Right atrium auricular region (tissue), 2 donors: Measurements from ENCODE around the gene MEIOB. TPM values are rescaled to one million over a fixed set of nuclear protein-coding genes. Genes with fewer than 3 reads are reported as not detected.
A peak's percentile ranks its signal among the peaks of the same experiment; 100 is the strongest.

ENCODE experiments used
- DNase-seq: peaks from one replicate; pipeline ENCODE4 v3.0.0-alpha.2; 2019; ENCODE audit warnings: low spot score
- H3K27ac ChIP-seq, 2 donors: fragments of 200-600 bp; sonication (generic); 1 replicate in 1 of 2; 2 replicates in 1 of 2; pipeline ENCODE4 v1.5.1; 2016 to 2019
- H3K27me3 ChIP-seq, 2 donors: fragments of 200-600 bp; sonication (generic); one replicate each; pipeline versions ENCODE4 v1.5.1 to v1.6.0; 2017 to 2019
- H3K36me3 ChIP-seq: fragments of 200-600 bp; sonication (generic); one replicate; pipeline ENCODE4 v1.5.1; 2016
- H3K4me1 ChIP-seq, 2 donors: fragments of 200-600 bp; sonication (generic); one replicate each; pipeline versions ENCODE4 v1.5.1 to v1.6.0; 2017 to 2019
- H3K4me3 ChIP-seq, 2 donors: fragments of 200-600 bp; sonication (generic); 1 replicate in 1 of 2; 2 replicates in 1 of 2; pipeline ENCODE4 v1.5.1; 2017 to 2019; ENCODE audit warnings: mild to moderate bottlenecking in 1 of 2, moderate library complexity in 1 of 2
- H3K9me3 ChIP-seq, 2 donors: fragments of 200-600 bp; sonication (generic); one replicate each; pipeline ENCODE4 v1.5.1; 2019
- total RNA-seq, 2 donors: library from RNA; depleted of rRNA; stranded (reverse); fragments of >200 nt; gene quantifications; one replicate each; pipeline ENCODE4 v1.1.0, GENCODE V29; 2016
- TF ChIP-seq, protein P1 (sequence below), 2 donors: fragments of 200-600 bp; sonication (generic); IDR thresholded peaks; one replicate each; pipeline ENCODE4 v1.5.1; 2019; ENCODE audit warnings: antibody characterized with exemption in 2 of 2

The MEIOB gene
- total RNA-seq, 2 donors from 2014 or later = not detected

- no peaks in the 10 kb centered on the region for H3K27me3 ChIP-seq
- no peaks in the 10 kb centered on the region for H3K9me3 ChIP-seq
- peaks cover 8% of the 10 kb centered on the region for H3K36me3 ChIP-seq
- H3K27ac ChIP-seq = peak within 1 kb of the TSS; percentile 89 to 92
- H3K4me3 ChIP-seq = peak within 1 kb of the TSS; percentile 77 to 94
- peak; percentile 96 for DNase-seq
- H3K4me1 ChIP-seq = peaks cover 0 to 42% of the 10 kb centered on the region in 2 donors
- TF ChIP-seq, protein P1, sequence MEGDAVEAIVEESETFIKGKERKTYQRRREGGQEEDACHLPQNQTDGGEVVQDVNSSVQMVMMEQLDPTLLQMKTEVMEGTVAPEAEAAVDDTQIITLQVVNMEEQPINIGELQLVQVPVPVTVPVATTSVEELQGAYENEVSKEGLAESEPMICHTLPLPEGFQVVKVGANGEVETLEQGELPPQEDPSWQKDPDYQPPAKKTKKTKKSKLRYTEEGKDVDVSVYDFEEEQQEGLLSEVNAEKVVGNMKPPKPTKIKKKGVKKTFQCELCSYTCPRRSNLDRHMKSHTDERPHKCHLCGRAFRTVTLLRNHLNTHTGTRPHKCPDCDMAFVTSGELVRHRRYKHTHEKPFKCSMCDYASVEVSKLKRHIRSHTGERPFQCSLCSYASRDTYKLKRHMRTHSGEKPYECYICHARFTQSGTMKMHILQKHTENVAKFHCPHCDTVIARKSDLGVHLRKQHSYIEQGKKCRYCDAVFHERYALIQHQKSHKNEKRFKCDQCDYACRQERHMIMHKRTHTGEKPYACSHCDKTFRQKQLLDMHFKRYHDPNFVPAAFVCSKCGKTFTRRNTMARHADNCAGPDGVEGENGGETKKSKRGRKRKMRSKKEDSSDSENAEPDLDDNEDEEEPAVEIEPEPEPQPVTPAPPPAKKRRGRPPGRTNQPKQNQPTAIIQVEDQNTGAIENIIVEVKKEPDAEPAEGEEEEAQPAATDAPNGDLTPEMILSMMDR (IDR thresholded peaks at IDR 0.05) = no peak
Measured at GRCh38 chr16:1826691-1827573, 45.0 kb downstream of the MEIOB start, which contains the start of the genes FAHD1 and HAGH. Gene FAHD1 (plus strand): TSS chr16:1827206. CDS start chr16:1827239, 33 bp downstream. Gene HAGH (minus strand): TSS chr16:1826825. CDS start chr16:1826787, 38 bp downstream.

DNA sequence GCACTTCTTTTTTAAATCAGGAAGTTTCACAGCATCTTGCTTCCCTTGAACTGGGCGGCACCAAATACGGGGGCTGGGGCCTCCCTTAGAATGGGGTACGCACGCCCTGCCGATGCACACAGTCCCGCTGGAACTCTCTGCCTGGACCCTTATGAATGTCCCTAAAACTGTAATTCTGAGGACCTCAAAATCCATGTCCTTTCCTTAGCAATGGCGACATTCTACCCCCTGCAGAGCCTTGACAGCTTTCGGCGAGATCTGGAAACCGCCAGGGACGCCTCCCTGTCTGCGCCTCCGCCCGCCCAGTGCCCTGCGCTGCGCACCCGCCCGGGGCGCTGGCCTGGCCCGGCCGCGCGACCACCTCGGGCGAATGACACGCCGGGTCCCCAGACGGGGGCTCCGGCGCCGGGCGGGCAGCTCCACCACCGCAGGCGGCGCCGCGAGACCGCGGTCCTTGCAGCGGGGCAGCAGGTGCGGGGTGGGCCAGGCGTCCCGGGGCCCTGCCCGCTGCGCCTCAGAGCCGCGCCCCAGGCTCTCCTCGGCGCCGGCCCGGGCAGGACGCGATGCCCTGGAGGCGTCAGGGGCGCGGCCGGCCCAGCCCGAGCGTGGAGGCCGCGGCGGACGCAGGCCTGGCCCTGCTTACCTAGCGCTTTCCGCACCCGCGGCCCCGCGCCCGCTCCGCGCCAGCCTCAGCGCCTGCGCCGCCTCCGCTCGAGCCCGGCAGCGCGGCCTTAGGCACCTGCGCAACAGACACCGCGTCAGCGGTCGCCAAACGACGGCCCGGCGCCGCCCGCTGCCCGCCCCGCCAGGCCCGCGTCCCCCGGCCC is 45.9 kb downstream of the MEIOB start:
- Histone ChIP-seq H3K27ac (peak overlapping the region; percentile 32 to 92), H3K36me3 (peaks cover 17% of the 10 kb centered on the region), H3K4me3 (peak overlapping the region; percentile 77 to 94), H3K9me3 (no peaks in the 10 kb centered on the region), H3K27me3 (no peaks in the 10 kb centered on the region), H3K4me1 (peaks cover 0 to 42% of the 10 kb centered on the region in 2 donors)
- TF ChIP-seq, protein P1 (IDR thresholded peaks at IDR 0.05) = no peak
- no peak for DNase-seq

DNA sequence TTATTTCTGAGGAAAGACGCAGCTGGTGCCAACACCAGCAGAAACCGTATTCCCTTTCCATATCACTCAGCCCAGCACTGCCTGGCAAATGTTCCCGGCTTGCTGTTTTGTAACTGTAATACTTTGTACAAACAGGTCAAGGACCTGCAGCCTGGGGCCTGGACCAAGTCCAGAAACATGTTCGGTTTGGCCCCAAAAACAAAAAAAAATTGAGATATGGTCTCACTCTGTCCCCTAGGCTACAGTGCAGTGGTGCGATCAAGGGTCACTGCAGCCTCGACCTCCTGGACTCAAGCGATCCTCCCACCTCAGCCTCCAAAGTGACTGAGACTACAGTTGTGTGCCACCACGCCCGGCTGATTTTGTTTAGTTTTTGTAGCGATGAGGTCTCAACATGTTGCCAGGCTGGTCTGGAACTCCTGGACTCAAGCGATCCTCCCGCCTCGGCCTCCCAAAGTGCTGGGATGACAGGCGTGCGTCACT is 46.5 kb downstream of the MEIOB start:
- TF ChIP-seq, protein P1 (IDR thresholded peaks at IDR 0.05) = no peak
- Histone ChIP-seq H3K36me3 (peaks cover 22% of the 10 kb centered on the region), H3K27me3 (no peaks in the 10 kb centered on the region), H3K4me1 (peaks cover 0 to 42% of the 10 kb centered on the region in 2 donors), H3K9me3 (no peaks in the 10 kb centered on the region), H3K27ac (peak overlapping the region in 1 of 2 donors; percentile 56), H3K4me3 (peak overlapping the region; percentile 77 to 94)
- no peak for DNase-seq

DNA sequence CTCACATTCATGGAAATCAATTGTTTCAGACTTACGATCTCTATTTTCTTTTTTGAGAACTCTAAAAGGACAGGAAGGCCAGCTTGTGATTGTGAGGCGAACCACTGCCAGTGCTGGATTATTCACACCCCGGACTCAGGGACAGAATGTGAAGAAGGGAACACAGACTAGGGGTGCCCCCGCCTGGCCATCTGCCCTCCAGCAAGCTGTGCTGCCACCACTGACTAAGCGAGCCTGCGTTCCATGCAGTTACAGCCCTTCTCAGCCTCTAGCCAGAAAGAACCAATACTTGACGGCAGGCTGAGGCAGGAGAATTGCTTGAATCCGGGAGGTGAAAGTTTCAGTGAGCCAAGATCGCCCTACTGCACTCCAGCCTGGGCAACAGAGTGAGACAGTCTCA is 48.1 kb downstream of the MEIOB start:
- Histone ChIP-seq H3K27me3 (no peaks in the 10 kb centered on the region), H3K4me3 (no peak overlapping the region), H3K9me3 (no peaks in the 10 kb centered on the region), H3K27ac (no peak overlapping the region), H3K4me1 (peaks cover 0 to 36% of the 10 kb centered on the region in 2 donors), H3K36me3 (peaks cover 33% of the 10 kb centered on the region)
- TF ChIP-seq, protein P1 (IDR thresholded peaks at IDR 0.05) = no peak
- no peak for DNase-seq

- H3K27ac ChIP-seq = no peak overlapping the region
- H3K4me3 ChIP-seq = no peak overlapping the region
- H3K4me1 ChIP-seq = peaks cover 0 to 27% of the 10 kb centered on the region in 2 donors
- TF ChIP-seq, protein P1 (IDR thresholded peaks at IDR 0.05) = no peak
- H3K36me3 ChIP-seq = peaks cover 43% of the 10 kb centered on the region
- no peaks in the 10 kb centered on the region for H3K9me3 ChIP-seq
- no peaks in the 10 kb centered on the region for H3K27me3 ChIP-seq
- DNase-seq = no peak
Measured at GRCh38 chr16:1822801-1823200, 49.2 kb downstream of the MEIOB start.
